ENCODE measurements around the gene ERC1.

ERC1 gene

GRCh38 chr12:1356285-1356684 is 365.3 kb downstream of the ERC1 start:
- DNase-seq (ENCODE audit: low spot score) = no peak

- no peak for DNase-seq (ENCODE audit: low spot score)
These were observed 366.1 kb downstream of the ERC1 start for GRCh38 chr12:1357171-1357570.

- no peak for DNase-seq (ENCODE audit: low spot score)
These were observed 366.7 kb downstream of the ERC1 start for GRCh38 chr12:1357711-1358110.

- no peak for DNase-seq (ENCODE audit: low spot score)
These were observed 369.6 kb downstream of the ERC1 start for GRCh38 chr12:1360441-1361210.

- no peak for DNase-seq (ENCODE audit: low spot score)
These were observed 371.2 kb downstream of the ERC1 start for GRCh38 chr12:1362143-1362662.

- DNase-seq (ENCODE audit: low spot score) = no peak
These were observed 374.7 kb downstream of the ERC1 start for GRCh38 chr12:1365703-1366102.

- no peak for DNase-seq (ENCODE audit: low spot score)
These were observed 376.6 kb downstream of the ERC1 start for GRCh38 chr12:1367331-1368291.

GRCh38 chr12:1369460-1369859 is 378.4 kb downstream of the ERC1 start:
- DNase-seq (ENCODE audit: low spot score) = no peak

GRCh38 chr12:1369938-1370500 is 379.0 kb downstream of the ERC1 start:
- DNase-seq (ENCODE audit: low spot score) = no peak

- no peak for DNase-seq (ENCODE audit: low spot score)
These were observed 383.1 kb downstream of the ERC1 start for GRCh38 chr12:1373901-1374735.

- DNase-seq (ENCODE audit: low spot score) = no peak
These were observed 384.3 kb downstream of the ERC1 start for GRCh38 chr12:1375323-1375722.

- no peak for DNase-seq (ENCODE audit: low spot score)
These were observed 386.1 kb downstream of the ERC1 start for GRCh38 chr12:1377117-1377516.

- DNase-seq (ENCODE audit: low spot score) = no peak
These were observed 386.7 kb downstream of the ERC1 start for GRCh38 chr12:1377681-1378080.

- no peak for DNase-seq (ENCODE audit: low spot score)
These were observed 389.3 kb downstream of the ERC1 start for GRCh38 chr12:1380171-1380851.

- no peak for DNase-seq (ENCODE audit: low spot score)
These were observed 391.1 kb downstream of the ERC1 start for GRCh38 chr12:1382151-1382550.

GRCh38 chr12:1382826-1383225 is 391.8 kb downstream of the ERC1 start:
- DNase-seq (ENCODE audit: low spot score) = no peak

- DNase-seq (ENCODE audit: low spot score) = no peak
These were observed 392.7 kb downstream of the ERC1 start for GRCh38 chr12:1383758-1384157.

- DNase-seq (ENCODE audit: low spot score) = no peak
These were observed 393.9 kb downstream of the ERC1 start for GRCh38 chr12:1384910-1385309.

GRCh38 chr12:1391722-1392121 is 400.7 kb downstream of the ERC1 start:
- DNase-seq (ENCODE audit: low spot score) = no peak

GRCh38 chr12:1395421-1395955 is 404.5 kb downstream of the ERC1 start:
- DNase-seq (ENCODE audit: low spot score) = no peak

- DNase-seq (ENCODE audit: low spot score) = no peak
These were observed 407.6 kb downstream of the ERC1 start for GRCh38 chr12:1398673-1399072.

Measured in CD4-positive, alpha-beta T cell treated with Interleukin-2 at 100 ng/mL for 4 hours (primary cell).